HEK293T (cell line): ENCODE data around the gene STK24.

Experiments used
- CTCF ChIA-PET: fragments of 350-600 bp; formaldehyde crosslinking; extraction: SDS; loops from one replicate; lab custom pipeline; 2021; ENCODE audit warnings: antibody characterized with exemption, inconsistent platforms; lab: Yijun Ruan, JAX
- POLR2A ChIA-PET: fragments of 350-600 bp; formaldehyde crosslinking; extraction: SDS; loops from one replicate; lab custom pipeline; 2020; ENCODE audit warnings: antibody characterized with exemption, inconsistent platforms; lab: Yijun Ruan, JAX
- DNase-seq: peaks from one replicate; pipeline ENCODE4 v3.0.0; 2012; ENCODE audit warnings: mixed read lengths; ENCODE audit errors: extremely low spot score
- ARNT ChIP-seq: fragments of 450-650 bp; IDR thresholded peaks from 2 replicates; pipeline ENCODE4 v1.6.1; 2017; ENCODE audit warnings: mild to moderate bottlenecking
- BHLHE40 ChIP-seq: fragments of 450-650 bp; IDR thresholded peaks from 2 replicates; pipeline ENCODE4 v1.6.1; 2016; ENCODE audit warnings: mild to moderate bottlenecking, moderate library complexity, borderline replicate concordance
- CTBP1 ChIP-seq: fragments of 450-650 bp; IDR thresholded peaks from 2 replicates; pipeline ENCODE4 v1.6.1; 2016; ENCODE audit warnings: borderline replicate concordance
- ELF4 ChIP-seq: fragments of 450-650 bp; IDR thresholded peaks from 2 replicates; pipeline ENCODE4 v1.6.1; 2017; ENCODE audit warnings: antibody characterized with exemption
- FOXA1 ChIP-seq: fragments of 450-650 bp; IDR thresholded peaks from 2 replicates; pipeline ENCODE4 v1.6.1; 2016; ENCODE audit warnings: mild to moderate bottlenecking
- FOXK2 ChIP-seq: fragments of 450-650 bp; IDR thresholded peaks from 2 replicates; pipeline ENCODE4 v1.6.1; 2016; ENCODE audit warnings: mild to moderate bottlenecking
- FOXM1 ChIP-seq: fragments of 450-650 bp; IDR thresholded peaks from 2 replicates; pipeline ENCODE4 v1.6.1; 2017; ENCODE audit warnings: mild to moderate bottlenecking, borderline replicate concordance
- HDGF ChIP-seq: fragments of 450-650 bp; IDR thresholded peaks from 2 replicates; pipeline ENCODE4 v1.6.1; 2017; ENCODE audit warnings: antibody characterized with exemption, borderline replicate concordance
- L3MBTL2 ChIP-seq: fragments of 450-650 bp; conservative IDR thresholded peaks from 2 replicates; pipeline ENCODE4 v1.6.1; 2016; ENCODE audit warnings: mild to moderate bottlenecking
- LEF1 ChIP-seq: fragments of 450-650 bp; IDR thresholded peaks from 2 replicates; pipeline ENCODE4 v1.6.1; 2017; ENCODE audit warnings: mild to moderate bottlenecking, borderline replicate concordance
- NFRKB ChIP-seq: fragments of 450-650 bp; IDR thresholded peaks from 2 replicates; pipeline ENCODE4 v1.6.1; 2016; ENCODE audit warnings: mild to moderate bottlenecking, moderate library complexity
- SP1 ChIP-seq: fragments of 450-650 bp; IDR thresholded peaks from 2 replicates; pipeline ENCODE4 v1.6.1; 2017
- SUZ12 ChIP-seq: fragments of 450-650 bp; IDR thresholded peaks from 2 replicates; pipeline ENCODE4 v1.6.1; 2016; ENCODE audit warnings: mild to moderate bottlenecking
- TARDBP ChIP-seq: fragments of 450-650 bp; IDR thresholded peaks from 2 replicates; pipeline ENCODE4 v1.6.1; 2016
- ZNF384 ChIP-seq: fragments of 450-650 bp; IDR thresholded peaks from 2 replicates; pipeline ENCODE4 v1.6.1; 2016
- TF ChIP-seq, protein P1 (sequence below): fragments of 450-650 bp; IDR thresholded peaks from 2 replicates; pipeline ENCODE4 v1.6.1; 2016

The STK24 gene

DNA sequence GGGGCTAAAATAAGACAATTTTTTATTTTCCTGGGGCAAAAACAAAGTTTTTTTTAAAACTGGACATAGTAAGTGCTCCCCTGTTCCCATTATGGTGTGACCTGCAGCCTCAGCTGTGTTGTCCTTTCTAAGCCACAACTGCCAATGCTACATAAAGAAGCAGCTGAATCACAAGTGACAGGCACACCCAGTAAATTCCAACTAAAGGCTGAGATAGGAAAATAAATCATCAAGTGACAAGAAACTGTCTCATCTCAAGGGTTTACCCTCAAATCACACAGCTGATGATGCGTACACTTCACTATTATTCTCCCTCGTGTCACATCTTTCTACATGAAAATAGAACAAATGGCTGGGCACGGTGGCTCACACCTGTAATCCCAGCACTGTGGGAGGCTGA, 28.7 kb downstream of the STK24 start:
- DNase-seq = no peak
- CTCF ChIA-PET = no interaction called here
- POLR2A ChIA-PET = no interaction called here
- TF ChIP-seq HDGF = no peak
- no peak for TF ChIP-seq FOXA1
- no peak for TF ChIP-seq L3MBTL2
- no peak for TF ChIP-seq FOXK2
- no peak for TF ChIP-seq ARNT
- TF ChIP-seq FOXM1 = no peak
- TF ChIP-seq SP1 = no peak
- TF ChIP-seq LEF1 = no peak
- no peak for TF ChIP-seq SUZ12
- TF ChIP-seq, protein P1, sequence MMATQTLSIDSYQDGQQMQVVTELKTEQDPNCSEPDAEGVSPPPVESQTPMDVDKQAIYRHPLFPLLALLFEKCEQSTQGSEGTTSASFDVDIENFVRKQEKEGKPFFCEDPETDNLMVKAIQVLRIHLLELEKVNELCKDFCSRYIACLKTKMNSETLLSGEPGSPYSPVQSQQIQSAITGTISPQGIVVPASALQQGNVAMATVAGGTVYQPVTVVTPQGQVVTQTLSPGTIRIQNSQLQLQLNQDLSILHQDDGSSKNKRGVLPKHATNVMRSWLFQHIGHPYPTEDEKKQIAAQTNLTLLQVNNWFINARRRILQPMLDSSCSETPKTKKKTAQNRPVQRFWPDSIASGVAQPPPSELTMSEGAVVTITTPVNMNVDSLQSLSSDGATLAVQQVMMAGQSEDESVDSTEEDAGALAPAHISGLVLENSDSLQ = no peak
- TF ChIP-seq BHLHE40 = no peak
- no peak for TF ChIP-seq TARDBP
- no peak for TF ChIP-seq NFRKB
- no peak for TF ChIP-seq ZNF384

DNA sequence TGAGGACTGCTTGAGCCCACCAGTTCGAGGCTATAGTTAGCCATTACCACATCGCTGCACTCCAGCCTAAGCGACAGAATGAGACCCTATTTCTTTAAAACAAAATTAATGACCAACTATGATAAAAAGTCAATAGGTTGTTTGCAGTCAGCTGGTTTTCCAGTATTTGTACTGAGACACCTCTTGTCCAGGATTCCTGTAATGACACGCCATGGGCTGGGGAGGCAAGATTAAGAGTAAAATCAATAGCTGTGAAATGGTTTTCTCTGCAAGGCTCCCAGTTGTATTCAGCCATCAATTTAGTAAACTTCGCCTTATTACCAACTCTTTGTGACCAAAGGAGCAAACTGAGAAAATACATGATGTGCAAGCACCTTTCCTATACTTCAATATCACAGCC, 29.5 kb downstream of the STK24 start:
- ChIA-PET POLR2A (interaction anchor here (0.6 kb wide), 1 partner anchor 59 kb away, joined by 3 read pairs; no protein-coding TSS in a partner anchor), CTCF (no interaction called here)
- DNase-seq = no peak
- no peak for TF ChIP-seq CTBP1

DNA sequence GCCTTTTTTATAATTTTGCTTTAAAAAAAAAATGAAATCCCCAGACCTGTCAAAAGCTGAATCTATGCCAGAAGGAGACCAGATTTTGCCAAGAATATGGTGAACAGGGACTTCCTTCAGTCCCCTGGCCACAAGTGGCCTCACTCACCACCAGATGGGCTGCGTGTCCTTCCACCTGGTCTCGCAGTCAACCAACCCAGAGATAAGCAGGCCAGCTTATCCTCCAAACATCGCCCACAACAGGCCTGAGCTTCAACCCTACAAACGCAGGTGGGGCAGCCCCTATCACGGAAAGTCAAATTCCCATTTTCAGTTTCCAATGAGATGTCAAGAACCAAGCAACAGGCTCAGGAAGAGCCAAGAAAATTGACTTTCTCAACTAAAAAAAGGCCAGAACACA, 30.5 kb downstream of the STK24 start:
- POLR2A ChIA-PET = no interaction called here
- no peak for DNase-seq
- no peak for TF ChIP-seq BHLHE40
- TF ChIP-seq FOXM1 = no peak
- no peak for TF ChIP-seq L3MBTL2
- no peak for TF ChIP-seq NFRKB
- TF ChIP-seq LEF1 = no peak
- TF ChIP-seq FOXK2 = no peak
- no peak for TF ChIP-seq ELF4
- no peak for TF ChIP-seq SP1
- no peak for TF ChIP-seq CTBP1
- no peak for TF ChIP-seq HDGF
- no peak for TF ChIP-seq TARDBP
- TF ChIP-seq SUZ12 = no peak
- no peak for TF ChIP-seq FOXA1
- TF ChIP-seq, protein P1 = no peak
- CTCF ChIA-PET = interaction anchor here (0.6 kb wide), 2 partner anchors 154 to 533 kb away, joined by 3 read pairs; no protein-coding TSS in a partner anchor

DNA sequence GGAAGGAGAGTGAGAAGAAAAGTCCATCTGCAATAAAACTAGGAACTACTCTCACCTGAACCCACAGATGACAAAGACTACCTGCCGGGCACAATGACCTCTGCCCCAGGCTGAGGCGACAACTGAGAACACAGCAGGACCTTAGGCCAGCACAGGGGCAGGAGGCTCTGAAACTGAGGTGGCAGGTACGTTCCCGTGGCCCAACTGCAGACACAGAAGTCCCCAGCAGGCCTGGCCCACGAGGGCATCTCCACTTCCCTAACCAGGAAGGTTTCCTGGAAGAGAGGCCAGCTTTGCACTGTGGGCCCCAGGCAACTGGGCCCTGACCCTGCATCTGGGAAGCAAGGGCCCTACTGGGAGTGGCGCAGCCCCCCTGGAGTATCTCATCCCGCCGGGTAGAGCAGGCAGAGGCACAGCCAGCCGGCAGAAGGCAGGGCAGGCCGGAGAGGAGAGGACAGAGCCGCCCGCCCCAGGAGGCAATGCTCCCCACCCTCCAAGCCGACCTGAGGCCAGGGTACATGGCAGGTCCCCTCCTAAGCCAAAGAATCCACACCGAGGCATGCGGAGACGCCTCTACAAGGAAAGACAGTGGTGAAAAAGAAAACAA, 32.7 kb downstream of the STK24 start:
- no peak for DNase-seq
- TF ChIP-seq SP1 = no peak
- no peak for TF ChIP-seq LEF1
- no peak for TF ChIP-seq SUZ12
- no peak for TF ChIP-seq NFRKB
- no peak for TF ChIP-seq FOXA1
- TF ChIP-seq L3MBTL2 = no peak
- TF ChIP-seq, protein P1 = no peak
- CTCF ChIA-PET = no interaction called here
- POLR2A ChIA-PET = no interaction called here

DNA sequence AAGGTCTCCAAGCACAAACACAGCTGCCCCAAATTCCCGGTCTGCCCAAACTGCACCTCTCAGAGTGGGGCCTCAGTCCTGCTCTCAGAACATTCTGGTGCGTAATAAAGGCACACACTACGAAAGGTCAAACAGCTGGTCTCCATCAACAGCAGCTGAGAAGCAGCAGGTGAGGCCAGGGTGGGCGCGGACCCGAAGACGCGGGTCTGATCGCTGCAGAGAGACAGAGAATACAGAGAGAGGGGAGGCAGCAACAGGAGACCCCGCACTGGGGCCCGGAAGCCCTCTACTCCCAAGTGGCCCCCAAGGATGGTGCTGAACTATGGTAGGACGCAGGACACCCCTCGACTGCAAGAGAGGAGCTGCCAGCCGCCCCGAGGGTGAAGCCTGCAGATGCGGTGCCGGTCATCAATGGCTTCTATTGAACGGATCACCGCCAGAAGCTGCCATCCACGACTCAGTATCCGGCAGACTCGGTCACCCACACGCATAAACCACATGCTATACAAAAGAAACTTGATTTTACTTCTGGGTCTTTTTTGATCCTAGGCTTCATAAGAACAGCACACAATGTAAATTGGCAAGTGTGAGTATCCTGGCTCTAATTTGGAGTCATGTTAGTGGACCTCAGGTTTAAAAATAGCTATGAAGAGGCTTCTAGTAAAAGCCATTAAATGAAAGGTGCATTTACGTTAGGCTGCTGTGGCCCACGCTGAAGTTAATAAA, 33.4 kb downstream of the STK24 start:
- ChIA-PET CTCF (interaction anchor here (0.6 kb wide), 1 partner anchor 88 kb away, joined by 5 read pairs; no protein-coding TSS in a partner anchor), POLR2A (no interaction called here)
- TF ChIP-seq BHLHE40 (no peak), ELF4 (no peak), SP1 (no peak), LEF1 (no peak), TARDBP (no peak), HDGF (no peak)

DNA sequence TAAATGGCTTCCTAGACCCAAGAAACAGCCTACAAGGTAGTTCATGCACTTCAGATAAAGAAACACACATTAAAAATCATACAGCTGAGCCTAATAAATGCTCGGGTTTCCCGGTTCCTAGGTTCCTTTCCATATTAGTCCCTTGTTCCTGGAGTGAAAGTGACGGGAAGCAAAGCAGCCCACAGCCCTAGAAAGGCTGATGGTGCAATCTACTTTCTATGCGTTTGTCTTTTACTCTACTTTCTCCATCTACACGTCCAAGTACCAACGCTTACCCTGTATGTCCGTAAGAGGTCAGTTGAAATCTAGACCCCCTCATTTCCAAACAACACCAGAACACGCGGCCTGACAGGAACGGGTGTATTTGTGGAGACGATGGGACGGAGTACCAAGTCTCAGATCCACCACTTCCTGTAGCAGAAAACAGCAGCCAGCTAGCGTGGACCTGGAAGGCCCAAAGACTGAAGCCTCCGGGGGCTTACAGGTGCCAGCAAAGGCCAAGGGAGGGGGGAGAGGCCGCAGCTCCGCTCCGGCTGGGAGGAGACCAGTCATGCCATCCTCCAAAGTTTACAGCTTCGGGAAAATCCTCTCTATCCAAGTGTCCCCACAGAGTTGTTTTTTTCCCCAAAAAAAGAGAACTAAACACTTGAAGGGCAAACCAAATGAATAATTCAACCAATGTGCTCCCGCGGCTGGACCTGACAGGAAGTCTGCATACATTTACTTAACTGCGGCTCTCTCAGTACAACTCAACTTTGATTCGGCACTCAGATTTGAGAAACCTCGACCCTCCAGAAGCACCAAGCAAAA, 34.1 kb downstream of the STK24 start:
- no peak for DNase-seq
- CTCF ChIA-PET = interaction anchor here (0.6 to 0.7 kb wide), 2 partner anchors 52 to 89 kb away, joined by 4 to 5 read pairs; no protein-coding TSS in a partner anchor
- POLR2A ChIA-PET = no interaction called here
- TF ChIP-seq L3MBTL2 (no peak), SP1 (no peak), ELF4 (no peak), FOXM1 (no peak), FOXK2 (no peak), FOXA1 (no peak), ARNT (no peak), TARDBP (no peak), LEF1 (no peak), CTBP1 (no peak), BHLHE40 (no peak), ZNF384 (no peak), SUZ12 (no peak), NFRKB (no peak), HDGF (no peak)
- TF ChIP-seq, protein P1 = no peak

More for the DNA sequence above, 33.4 kb downstream of the STK24 start:
- DNase-seq = no peak
